Measurements from ENCODE around the gene STX12.

Gene STX12

GRCh38 chr1:27784700-27785099 is 11.7 kb downstream of the STX12 start:
- CTCF ChIA-PET = interaction anchor here (0.7 to 1.3 kb wide), 2 partner anchors 12 to 427 kb away, joined by 3 read pairs; partner anchors contain the start of gene STX12
- TF ChIP-seq ZNF24 (tag by site-specific recombination; IDR thresholded peaks at IDR 0.05) (no peak), ZNF830 (tag by site-specific recombination; IDR thresholded peaks at IDR 0.05; ENCODE audit: low read depth) (no peak), ZBTB8A (tag by site-specific recombination; IDR thresholded peaks at IDR 0.05) (no peak), ZNF514 (tag by site-specific recombination; IDR thresholded peaks at IDR 0.05) (no peak), INSM2 (tag by site-specific recombination; IDR thresholded peaks at IDR 0.05) (no peak)
- H3K4me3 ChIP-seq (ENCODE audit: low read depth, low read length) = no peak overlapping the region
- H3K4me1 ChIP-seq (ENCODE audit: control insufficient read depth, insufficient read depth, low read length) = peaks cover 5% of the 10 kb centered on the region; the same call in 1 of the 2 replicates
- H3K9me3 ChIP-seq (ENCODE audit: control insufficient read depth, insufficient read depth, low read depth, low read length) = no peaks in the 10 kb centered on the region
- H3K36me3 ChIP-seq (ENCODE audit: control insufficient read depth in 2 of 2, insufficient read depth in 1 of 2, low read length in 2 of 2) = peaks cover 0 to 1% of the 10 kb centered on the region in 2 experiments; a peak in 1 of 3 replicates
- no peak overlapping the region for H3K27ac ChIP-seq (ENCODE audit: extremely low read depth, low read depth, low read length)
- POLR2A ChIA-PET = interaction anchor here (1.9 to 2.7 kb wide), 2 partner anchors 11 to 46 kb away, joined by 6 to 24 read pairs; partner anchors contain the start of genes PPP1R8 and STX12

GRCh38 chr1:27785781-27786455 is 12.9 kb downstream of the STX12 start:
- Histone ChIP-seq H3K9me3 (ENCODE audit: control insufficient read depth, insufficient read depth, low read depth, low read length) (no peaks in the 10 kb centered on the region), H3K4me3 (ENCODE audit: low read depth, low read length) (no peak overlapping the region), H3K4me1 (ENCODE audit: control insufficient read depth, insufficient read depth, low read length) (peaks cover 5% of the 10 kb centered on the region; the same call in 1 of the 2 replicates), H3K36me3 (ENCODE audit: control insufficient read depth in 2 of 2, insufficient read depth in 1 of 2, low read length in 2 of 2) (peaks cover 0 to 10% of the 10 kb centered on the region in 2 experiments; a peak in 1 of 3 replicates), H3K27ac (ENCODE audit: extremely low read depth, low read depth, low read length) (no peak overlapping the region)
- no peak for TF ChIP-seq ZNF549 (tag by site-specific recombination; IDR thresholded peaks at IDR 0.05)
- no peak for TF ChIP-seq ZNF112 (tag by site-specific recombination; IDR thresholded peaks at IDR 0.05)
- TF ChIP-seq PRDM10 (tag by site-specific recombination; IDR thresholded peaks at IDR 0.05) = peak; percentile 66
- TF ChIP-seq ZBTB17 (tag by site-specific recombination; IDR thresholded peaks at IDR 0.05) = peak; percentile 46; the same call in 1 of the 2 replicates
- TF ChIP-seq ZNF777 (tag by site-specific recombination; IDR thresholded peaks at IDR 0.05; ENCODE audit: borderline replicate concordance) = no peak
- no peak for TF ChIP-seq ZBTB48 (tag by site-specific recombination; IDR thresholded peaks at IDR 0.05)
- no peak for TF ChIP-seq ZNF624 (tag by site-specific recombination; IDR thresholded peaks at IDR 0.05)
- 0 out of 2 replicates have a peak, but pooled peaks have one; percentile 17 for TF ChIP-seq SP3 (tag by site-specific recombination; IDR thresholded peaks at IDR 0.05)
- POLR2A ChIA-PET = interaction anchor here (1.2 to 2.7 kb wide), 3 partner anchors 12 to 61 kb away, joined by 4 to 24 read pairs (median 6); partner anchors contain the start of genes PPP1R8 and STX12
- CTCF ChIA-PET = interaction anchor here (0.5 to 1.3 kb wide), 3 partner anchors 13 to 451 kb away, joined by 3 read pairs; partner anchors contain the start of gene STX12

GRCh38 chr1:27787895-27788294 is 14.9 kb downstream of the STX12 start:
- H3K36me3 ChIP-seq (ENCODE audit: control insufficient read depth in 2 of 2, insufficient read depth in 1 of 2, low read length in 2 of 2) = peaks cover 0 to 21% of the 10 kb centered on the region in 2 experiments; a peak in 1 of 3 replicates
- TF ChIP-seq TCF7L2 (IDR thresholded peaks at IDR 0.05; ENCODE audit: borderline replicate concordance, low read depth, low read length) = no peak
- no peak for TF ChIP-seq FEZF1 (tag by site-specific recombination; IDR thresholded peaks at IDR 0.05)
- TF ChIP-seq ZBTB48 (tag by site-specific recombination; IDR thresholded peaks at IDR 0.05) = no peak
- no peak for TF ChIP-seq SALL2 (tag by site-specific recombination; IDR thresholded peaks at IDR 0.05; ENCODE audit: borderline replicate concordance)
- no peak for TF ChIP-seq INSM2 (tag by site-specific recombination; IDR thresholded peaks at IDR 0.05)
- no peak for TF ChIP-seq ZSCAN30 (tag by site-specific recombination; IDR thresholded peaks at IDR 0.05)
- no peak for TF ChIP-seq ZNF426 (tag by site-specific recombination; IDR thresholded peaks at IDR 0.05)
- TF ChIP-seq SP3 (tag by site-specific recombination; IDR thresholded peaks at IDR 0.05) = no peak
- CTCF ChIA-PET = interaction anchor here (1.7 kb wide), 1 partner anchor 119 kb away, joined by 4 read pairs; no protein-coding TSS in a partner anchor
- peaks cover 5% of the 10 kb centered on the region; the same call in 1 of the 2 replicates for H3K4me1 ChIP-seq (ENCODE audit: control insufficient read depth, insufficient read depth, low read length)
- H3K27ac ChIP-seq (ENCODE audit: extremely low read depth, low read depth, low read length) = no peak overlapping the region
- H3K4me3 ChIP-seq (ENCODE audit: low read depth, low read length) = no peak overlapping the region
- no peaks in the 10 kb centered on the region for H3K9me3 ChIP-seq (ENCODE audit: control insufficient read depth, insufficient read depth, low read depth, low read length)
- POLR2A ChIA-PET = interaction anchor here (3.4 kb wide), 1 partner anchor 15 kb away, joined by 28 read pairs; the partner anchor contains the start of gene STX12

Measured in HEK293 (cell line).